Vagina (tissue), 2 donors: ENCODE measurements around the gene MGP. TPM values are rescaled to one million over a fixed set of nuclear protein-coding genes. Genes with fewer than 3 reads are reported as not detected.

Experiments
- DNase-seq, 2 donors: peaks; one replicate each; pipeline ENCODE4 v3.0.0-alpha.2; 2017; ENCODE audit errors: extremely low spot score in 2 of 2
- H3K27ac ChIP-seq: fragments of 200-600 bp; sonication (generic); one replicate; pipeline ENCODE4 v1.5.1; 2019
- H3K27me3 ChIP-seq: fragments of 200-600 bp; sonication (generic); one replicate; pipeline ENCODE4 v1.5.1; 2019
- H3K36me3 ChIP-seq, 2 donors: fragments of 200-600 bp; sonication (generic); one replicate each; pipeline ENCODE4 v1.5.1; 2017 to 2019
- H3K4me1 ChIP-seq: fragments of 200-600 bp; sonication (generic); one replicate; pipeline ENCODE4 v1.5.1; 2019
- H3K4me3 ChIP-seq, 2 donors: fragments of 200-600 bp; sonication (generic); 1 replicate in 1 of 2; 2 replicates in 1 of 2; pipeline ENCODE4 v1.5.1; 2016 to 2019
- H3K9me3 ChIP-seq: fragments of 200-600 bp; sonication (generic); one replicate; pipeline ENCODE4 v1.5.1; 2019
- POLR2A ChIP-seq, 2 donors: fragments of 450-650 bp; IDR thresholded peaks; one replicate each; pipeline ENCODE4 v1.6.1; 2017; ENCODE audit warnings: antibody characterized with exemption in 2 of 2, mild to moderate bottlenecking in 2 of 2, moderate library complexity in 2 of 2
- POLR2AphosphoS5 ChIP-seq, 2 donors: sonication (generic); formaldehyde crosslinking; IDR thresholded peaks; one replicate each; pipeline ENCODE4 v1.9.0; 2017; ENCODE audit warnings: antibody characterized with exemption in 2 of 2, mild to moderate bottlenecking in 2 of 2, low read depth in 1 of 2; ENCODE audit not compliant: insufficient read depth in 1 of 2
- intact Hi-C: fragments of 100-400 bp; cut with DNase I; formaldehyde crosslinking; loops from one replicate; pipeline ENCODE4 v1.15.1; 2023
- total RNA-seq: library from RNA; depleted of rRNA; stranded (reverse); fragments of >200 nt; gene quantifications from one replicate; pipeline ENCODE4 v1.2.3, GENCODE V29; 2016
- TF ChIP-seq, protein P1 (sequence below), 3 experiments: fragments of 450-650 bp in 2 of 3; fragments of 200-600 bp in 1 of 3; sonication (generic) in 1 of 3; IDR thresholded peaks; one replicate each; pipeline ENCODE4 v1.5.1; 2017 to 2019; ENCODE audit warnings: antibody characterized with exemption in 3 of 3, mild to moderate bottlenecking in 2 of 3, moderate library complexity in 2 of 3

The MGP gene
- total RNA-seq, 1 donor from 2014 or later, result 1,065 TPM

DNA sequence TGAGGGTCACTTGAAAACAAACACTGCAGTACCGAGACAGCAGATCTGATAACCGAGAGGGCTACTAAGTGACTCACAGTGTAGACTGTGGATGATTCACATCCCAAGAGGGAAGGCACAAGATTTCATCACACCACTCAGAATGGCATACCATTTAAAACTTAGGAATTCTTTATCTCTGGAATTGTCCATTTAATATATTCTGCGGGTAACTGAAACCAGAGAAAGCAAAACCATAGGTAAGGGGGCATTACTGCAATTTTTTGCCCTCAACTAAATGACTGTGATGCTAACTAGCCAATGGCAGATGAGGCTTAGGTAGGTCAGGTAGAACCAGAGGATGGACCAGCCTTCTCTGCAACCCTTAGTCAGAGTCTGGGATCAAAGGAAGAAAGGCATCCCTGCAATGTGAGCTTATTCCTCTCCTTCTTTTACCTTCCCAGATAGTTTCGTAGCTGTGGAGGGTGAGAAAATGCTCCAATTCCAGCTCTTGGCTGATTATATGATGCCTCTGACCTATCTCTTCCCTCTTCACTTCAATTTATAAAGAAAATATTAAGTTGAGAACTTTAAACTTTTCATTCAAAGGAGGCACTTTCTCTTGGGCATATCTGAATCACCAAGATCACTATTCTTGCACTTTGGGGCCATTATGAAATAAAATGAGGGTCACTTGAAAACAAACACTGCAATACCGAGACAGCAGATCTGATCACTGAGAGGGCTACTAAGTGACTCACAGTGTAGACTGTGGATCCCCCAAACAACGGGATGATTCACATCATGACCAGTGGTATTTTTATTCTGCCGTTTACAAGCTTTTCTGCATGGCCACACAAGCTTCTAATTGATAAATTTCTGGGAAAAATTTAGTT, 49.1 kb downstream of the MGP start:
- no peaks in the 10 kb centered on the region for H3K9me3 ChIP-seq
- DNase-seq, result no peak

DNA sequence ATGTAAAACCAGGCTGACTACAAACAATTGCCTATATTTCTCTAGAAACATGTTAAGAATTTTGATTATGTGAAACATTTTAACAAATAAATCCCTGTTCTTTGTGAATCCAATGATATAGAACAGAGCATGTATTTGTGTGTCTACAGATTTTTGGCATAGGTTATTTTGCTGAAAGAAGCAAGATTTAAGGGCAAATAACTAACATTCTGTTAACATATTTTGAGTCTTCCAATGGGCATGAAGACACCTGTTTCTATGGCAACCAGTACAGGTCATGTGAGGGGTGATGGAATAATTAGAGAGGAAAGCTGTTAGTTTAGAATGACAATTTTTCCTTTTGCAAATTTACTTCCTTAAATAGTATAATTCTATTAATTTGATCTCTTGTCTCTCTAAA, 51.1 kb downstream of the MGP start:
- TF ChIP-seq POLR2A (IDR thresholded peaks at IDR 0.05) (no peak), POLR2AphosphoS5 (IDR thresholded peaks at IDR 0.05; ENCODE audit: insufficient read depth in 1 of 2, low read depth in 1 of 2) (no peak)
- TF ChIP-seq, protein P1, sequence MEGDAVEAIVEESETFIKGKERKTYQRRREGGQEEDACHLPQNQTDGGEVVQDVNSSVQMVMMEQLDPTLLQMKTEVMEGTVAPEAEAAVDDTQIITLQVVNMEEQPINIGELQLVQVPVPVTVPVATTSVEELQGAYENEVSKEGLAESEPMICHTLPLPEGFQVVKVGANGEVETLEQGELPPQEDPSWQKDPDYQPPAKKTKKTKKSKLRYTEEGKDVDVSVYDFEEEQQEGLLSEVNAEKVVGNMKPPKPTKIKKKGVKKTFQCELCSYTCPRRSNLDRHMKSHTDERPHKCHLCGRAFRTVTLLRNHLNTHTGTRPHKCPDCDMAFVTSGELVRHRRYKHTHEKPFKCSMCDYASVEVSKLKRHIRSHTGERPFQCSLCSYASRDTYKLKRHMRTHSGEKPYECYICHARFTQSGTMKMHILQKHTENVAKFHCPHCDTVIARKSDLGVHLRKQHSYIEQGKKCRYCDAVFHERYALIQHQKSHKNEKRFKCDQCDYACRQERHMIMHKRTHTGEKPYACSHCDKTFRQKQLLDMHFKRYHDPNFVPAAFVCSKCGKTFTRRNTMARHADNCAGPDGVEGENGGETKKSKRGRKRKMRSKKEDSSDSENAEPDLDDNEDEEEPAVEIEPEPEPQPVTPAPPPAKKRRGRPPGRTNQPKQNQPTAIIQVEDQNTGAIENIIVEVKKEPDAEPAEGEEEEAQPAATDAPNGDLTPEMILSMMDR (IDR thresholded peaks at IDR 0.05), result no peak
- intact Hi-C loops, result no loop called here
- Histone ChIP-seq H3K27ac (no peak overlapping the region), H3K9me3 (no peaks in the 10 kb centered on the region), H3K27me3 (no peaks in the 10 kb centered on the region), H3K4me3 (no peak overlapping the region), H3K4me1 (no peaks in the 10 kb centered on the region), H3K36me3 (no peaks in the 10 kb centered on the region)
- no peak for DNase-seq

More for the DNA sequence above, 49.1 kb downstream of the MGP start:
- TF ChIP-seq POLR2AphosphoS5 (IDR thresholded peaks at IDR 0.05; ENCODE audit: insufficient read depth in 1 of 2, low read depth in 1 of 2) (no peak), POLR2A (IDR thresholded peaks at IDR 0.05) (no peak)
- TF ChIP-seq, protein P1 (IDR thresholded peaks at IDR 0.05), result no peak
- intact Hi-C loops, result no loop called here
- Histone ChIP-seq H3K4me1 (peaks cover 2% of the 10 kb centered on the region), H3K36me3 (no peaks in the 10 kb centered on the region), H3K4me3 (no peak overlapping the region), H3K27ac (no peak overlapping the region), H3K27me3 (no peaks in the 10 kb centered on the region)

DNA sequence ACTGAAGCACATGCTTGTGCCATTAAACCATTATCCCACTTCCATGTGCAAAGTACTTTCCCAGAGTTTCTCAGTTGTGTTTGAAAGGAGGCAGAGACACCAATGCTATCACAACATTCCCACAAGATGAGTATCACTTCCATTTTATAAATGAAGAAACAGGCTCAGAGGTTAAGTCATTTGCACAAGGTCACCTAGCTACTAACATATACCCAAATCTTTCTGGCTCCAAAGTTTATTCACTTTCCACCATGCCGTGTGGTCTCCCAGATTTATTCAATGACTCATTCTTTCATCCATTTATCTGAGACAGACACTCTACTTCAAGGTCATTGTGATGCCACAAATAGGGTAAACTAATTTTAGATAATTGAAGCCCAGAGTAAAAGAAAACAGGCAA, 51.7 kb downstream of the MGP start:
- H3K27ac ChIP-seq, result no peak overlapping the region
- H3K4me3 ChIP-seq, result no peak overlapping the region
- no peaks in the 10 kb centered on the region for H3K9me3 ChIP-seq
- TF ChIP-seq, protein P1 (IDR thresholded peaks at IDR 0.05), result no peak
- TF ChIP-seq POLR2AphosphoS5 (IDR thresholded peaks at IDR 0.05; ENCODE audit: insufficient read depth in 1 of 2, low read depth in 1 of 2) (no peak), POLR2A (IDR thresholded peaks at IDR 0.05) (no peak)
- H3K36me3 ChIP-seq, result no peaks in the 10 kb centered on the region
- H3K27me3 ChIP-seq, result no peaks in the 10 kb centered on the region
- no peak for DNase-seq
- no peaks in the 10 kb centered on the region for H3K4me1 ChIP-seq
- intact Hi-C loops, result no loop called here

DNA sequence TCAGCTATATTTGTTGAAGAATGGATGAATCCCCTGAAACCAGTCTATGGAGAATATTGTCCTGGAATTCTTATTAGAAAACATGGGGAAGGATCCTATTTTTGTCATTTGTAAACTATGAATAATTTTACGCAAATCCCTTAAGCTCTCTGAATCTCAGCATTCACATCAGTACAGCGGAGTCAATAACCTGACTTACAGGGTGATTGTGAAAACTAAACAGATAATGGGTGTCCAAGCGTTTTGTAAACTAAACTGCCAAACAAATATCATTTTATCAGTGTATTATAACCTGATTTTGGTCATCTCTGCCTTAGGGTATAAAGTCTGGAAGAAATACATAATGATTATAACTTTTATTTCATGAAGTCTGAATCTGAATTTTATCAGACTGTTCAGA, 52.3 kb downstream of the MGP start:
- no peak for TF ChIP-seq POLR2A (IDR thresholded peaks at IDR 0.05)
- no peak for TF ChIP-seq POLR2AphosphoS5 (IDR thresholded peaks at IDR 0.05; ENCODE audit: insufficient read depth in 1 of 2, low read depth in 1 of 2)
- TF ChIP-seq, protein P1 (IDR thresholded peaks at IDR 0.05), result no peak
- Histone ChIP-seq H3K27ac (no peak overlapping the region), H3K36me3 (no peaks in the 10 kb centered on the region), H3K27me3 (no peaks in the 10 kb centered on the region), H3K4me3 (no peak overlapping the region), H3K4me1 (no peaks in the 10 kb centered on the region), H3K9me3 (no peaks in the 10 kb centered on the region)
- DNase-seq, result no peak
- intact Hi-C loops, result no loop called here

Other genes with a start within 250 kb of the MGP start
- 0.74 TPM for gene GUCY2C, start 189.3 kb downstream of the MGP start, total RNA-seq
- gene WBP11, start 82.4 kb downstream of the MGP start, total RNA-seq, result 12.8 TPM
- 0.74 TPM for gene C12orf60, start 82.2 kb downstream of the MGP start, total RNA-seq
- gene SMCO3, start 71.7 kb downstream of the MGP start, total RNA-seq, result not detected
- 0.98 TPM for gene ART4, start 42.3 kb downstream of the MGP start, total RNA-seq
- gene ERP27, start 52.7 kb upstream of the MGP start, total RNA-seq, result 2.2 TPM
- gene ARHGDIB, start 75.7 kb upstream of the MGP start, total RNA-seq, result 153 TPM
- gene PDE6H, start 87.2 kb upstream of the MGP start, total RNA-seq, result not detected